ENCODE results near the gene PNKP.

The PNKP gene

GRCh38 chr19:49854378-49855263 lies 12.8 kb downstream of the PNKP start:
- H3K4me3 ChIP-seq (ENCODE audit: low read depth, low read length), result no peak overlapping the region
- DNase-seq (ENCODE audit: low read depth), result no peak
- TF ChIP-seq, protein P1, sequence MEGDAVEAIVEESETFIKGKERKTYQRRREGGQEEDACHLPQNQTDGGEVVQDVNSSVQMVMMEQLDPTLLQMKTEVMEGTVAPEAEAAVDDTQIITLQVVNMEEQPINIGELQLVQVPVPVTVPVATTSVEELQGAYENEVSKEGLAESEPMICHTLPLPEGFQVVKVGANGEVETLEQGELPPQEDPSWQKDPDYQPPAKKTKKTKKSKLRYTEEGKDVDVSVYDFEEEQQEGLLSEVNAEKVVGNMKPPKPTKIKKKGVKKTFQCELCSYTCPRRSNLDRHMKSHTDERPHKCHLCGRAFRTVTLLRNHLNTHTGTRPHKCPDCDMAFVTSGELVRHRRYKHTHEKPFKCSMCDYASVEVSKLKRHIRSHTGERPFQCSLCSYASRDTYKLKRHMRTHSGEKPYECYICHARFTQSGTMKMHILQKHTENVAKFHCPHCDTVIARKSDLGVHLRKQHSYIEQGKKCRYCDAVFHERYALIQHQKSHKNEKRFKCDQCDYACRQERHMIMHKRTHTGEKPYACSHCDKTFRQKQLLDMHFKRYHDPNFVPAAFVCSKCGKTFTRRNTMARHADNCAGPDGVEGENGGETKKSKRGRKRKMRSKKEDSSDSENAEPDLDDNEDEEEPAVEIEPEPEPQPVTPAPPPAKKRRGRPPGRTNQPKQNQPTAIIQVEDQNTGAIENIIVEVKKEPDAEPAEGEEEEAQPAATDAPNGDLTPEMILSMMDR (IDR thresholded peaks at IDR 0.05; ENCODE audit: insufficient read depth, low read depth, low read length, missing control alignments), result no peak

DNA sequence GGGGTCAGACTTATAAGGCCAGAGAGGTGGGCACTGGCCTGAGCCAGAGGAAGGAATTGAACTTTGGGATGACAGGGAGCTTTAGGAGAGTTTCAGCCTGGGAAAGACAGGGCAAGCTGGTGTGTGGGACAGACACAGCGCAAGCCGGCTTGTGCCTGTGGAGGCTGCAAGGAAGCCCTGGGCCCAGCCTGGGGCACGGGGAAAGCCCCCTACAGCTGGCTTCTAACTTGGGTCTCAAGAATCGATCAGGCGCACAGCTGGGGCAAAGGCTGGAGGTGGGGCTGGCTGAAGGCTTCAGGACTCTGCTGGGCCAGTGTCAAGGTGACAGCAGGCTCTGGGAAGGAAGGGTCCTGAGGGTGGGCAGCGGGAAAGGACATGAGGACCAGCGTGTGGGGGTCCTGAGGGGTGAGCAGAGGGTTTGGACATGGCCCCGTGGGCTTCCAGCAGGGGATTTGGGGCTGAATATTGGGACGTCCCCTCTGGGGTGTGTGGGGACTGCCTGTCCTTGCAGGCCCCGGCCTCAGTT lies 13.5 kb downstream of the PNKP start:
- no peak overlapping the region for H3K4me3 ChIP-seq (ENCODE audit: low read depth, low read length)
- no peak for DNase-seq (ENCODE audit: low read depth)
- TF ChIP-seq, protein P1 (IDR thresholded peaks at IDR 0.05; ENCODE audit: insufficient read depth, low read depth, low read length, missing control alignments), result no peak

GRCh38 chr19:49852631-49853126 lies 14.7 kb downstream of the PNKP start:
- no peak for DNase-seq (ENCODE audit: low read depth)

GRCh38 chr19:49851456-49852259 lies 15.7 kb downstream of the PNKP start:
- DNase-seq (ENCODE audit: low read depth), result no peak
- TF ChIP-seq, protein P1 (IDR thresholded peaks at IDR 0.05; ENCODE audit: insufficient read depth, low read depth, low read length, missing control alignments), result no peak
- H3K4me3 ChIP-seq (ENCODE audit: low read depth, low read length), result peak overlapping the region; percentile 67

More at GRCh38 chr19:49852631-49853126, 14.7 kb downstream of the PNKP start:
- H3K4me3 ChIP-seq (ENCODE audit: low read depth, low read length), result peak overlapping the region; percentile 67; the same call in 1 of the 2 replicates
- TF ChIP-seq, protein P1 (IDR thresholded peaks at IDR 0.05; ENCODE audit: insufficient read depth, low read depth, low read length, missing control alignments), result no peak

DNA sequence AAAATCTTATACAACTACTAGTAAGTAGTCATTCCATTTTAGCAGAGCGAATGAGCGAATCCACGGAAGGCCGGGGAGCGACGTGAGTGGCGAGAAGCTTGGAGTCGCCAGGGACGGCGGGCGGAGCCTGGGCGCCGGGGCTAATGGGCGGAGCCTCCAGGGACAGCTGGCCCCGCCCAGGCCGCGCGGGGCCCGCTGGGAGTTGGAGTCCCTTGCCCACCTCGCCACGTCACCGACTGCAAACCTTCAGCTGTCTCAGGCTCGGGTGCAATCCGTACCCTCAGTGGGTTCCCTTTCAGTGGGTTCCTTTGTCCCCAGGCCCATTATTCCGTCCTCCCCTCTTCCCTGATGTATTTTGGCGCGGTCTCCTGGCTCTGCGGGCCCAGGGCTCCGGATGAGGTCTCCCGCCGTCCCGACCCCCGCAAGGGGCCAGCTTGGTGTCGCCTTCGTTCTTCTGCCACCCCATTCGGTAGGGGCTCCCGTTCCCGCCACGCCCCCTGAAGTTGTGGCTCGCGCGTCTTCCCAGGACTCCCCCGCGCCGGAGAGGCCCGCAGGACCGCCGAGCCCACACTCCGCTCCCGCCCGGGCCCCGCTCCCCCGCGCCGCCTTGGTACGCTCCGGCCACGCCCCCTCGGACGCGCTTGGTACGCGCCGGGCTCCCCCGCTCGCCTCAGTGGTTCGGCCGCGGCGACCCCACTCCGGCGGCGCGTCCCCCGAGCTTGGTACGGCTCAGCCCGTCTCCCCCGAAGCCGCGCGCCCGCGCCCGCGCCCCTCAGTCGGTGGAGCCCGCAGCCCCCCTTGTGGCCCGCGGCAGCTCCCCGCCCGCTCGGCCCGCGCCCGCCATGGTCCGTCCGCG lies 16.7 kb downstream of the PNKP start, which contains the start of gene PTOV1:
Gene PTOV1, plus strand, starts transcription at position 673 of the 856 bp plus-strand sequence.
- H3K4me3 ChIP-seq (ENCODE audit: low read depth, low read length), result peak within 1 kb of the TSS; percentile 67
- TF ChIP-seq, protein P1 (IDR thresholded peaks at IDR 0.05; ENCODE audit: insufficient read depth, low read depth, low read length, missing control alignments), result no peak
- DNase-seq (ENCODE audit: low read depth), result peak; percentile 94

GRCh38 chr19:49850221-49850486 lies 17.2 kb downstream of the PNKP start:
- no peak for DNase-seq (ENCODE audit: low read depth)
- H3K4me3 ChIP-seq (ENCODE audit: low read depth, low read length), result peak overlapping the region; percentile 56
- TF ChIP-seq, protein P1 (IDR thresholded peaks at IDR 0.05; ENCODE audit: insufficient read depth, low read depth, low read length, missing control alignments), result no peak

All from GM12865 (cell line).